DMS79 (cell line): Measurements from ENCODE around the gene ZNF512B.
"Not testable (repeated sequence)": the region's sequence is repeated elsewhere in the genome, so short reads cannot be mapped to it uniquely, and the experiment has no call there.

Source experiments
- DNase-seq: peaks from one replicate; lab custom pipeline; 2025; lab: John Stamatoyannopoulos, UW

ZNF512B gene

DNA sequence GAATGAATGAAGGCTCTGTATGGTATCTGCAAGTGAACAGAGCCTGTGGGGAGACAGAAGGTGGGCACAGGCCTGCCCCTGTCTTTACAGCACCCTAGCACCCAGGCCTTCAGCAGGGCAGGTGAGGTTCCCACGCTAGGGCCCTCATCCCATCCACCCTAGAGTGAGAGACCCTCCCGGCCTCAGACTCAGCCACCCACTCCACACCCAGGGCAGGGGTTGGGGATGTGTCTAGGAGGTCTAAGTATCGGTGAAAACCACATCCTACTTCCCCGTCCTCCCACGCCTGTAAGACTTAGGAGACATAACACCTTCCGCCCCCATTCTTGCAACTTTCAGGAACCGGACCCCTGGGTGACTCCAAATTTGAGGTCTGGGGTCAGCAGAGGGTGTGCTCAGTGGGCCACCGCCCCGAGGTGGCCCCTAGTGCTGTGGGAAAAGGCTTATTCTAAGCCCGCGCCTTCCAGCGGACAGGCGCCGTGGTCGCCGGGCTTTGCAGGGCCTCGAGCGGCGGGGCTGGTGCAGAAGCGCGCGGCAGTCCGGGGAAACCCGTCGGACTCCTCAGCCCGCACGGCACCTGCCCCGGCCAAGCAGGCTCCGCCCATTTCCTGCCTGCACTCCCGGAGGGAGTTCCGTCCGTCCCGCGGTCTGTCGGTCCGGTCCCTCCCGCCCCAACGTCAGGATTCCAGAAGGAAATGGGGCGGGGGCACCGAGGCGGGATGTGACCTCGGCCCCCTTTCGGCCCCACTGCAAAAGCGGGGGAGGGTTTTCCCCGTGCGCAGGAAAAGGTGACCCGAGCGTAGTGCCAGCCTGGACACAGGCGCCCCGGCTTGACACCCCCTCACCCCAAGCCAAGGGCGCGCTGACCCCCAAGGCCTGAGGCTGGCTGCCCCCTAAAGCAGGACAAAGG is 8.8 kb upstream of the ZNF512B start:
- peak; percentile 50 for DNase-seq

DNA sequence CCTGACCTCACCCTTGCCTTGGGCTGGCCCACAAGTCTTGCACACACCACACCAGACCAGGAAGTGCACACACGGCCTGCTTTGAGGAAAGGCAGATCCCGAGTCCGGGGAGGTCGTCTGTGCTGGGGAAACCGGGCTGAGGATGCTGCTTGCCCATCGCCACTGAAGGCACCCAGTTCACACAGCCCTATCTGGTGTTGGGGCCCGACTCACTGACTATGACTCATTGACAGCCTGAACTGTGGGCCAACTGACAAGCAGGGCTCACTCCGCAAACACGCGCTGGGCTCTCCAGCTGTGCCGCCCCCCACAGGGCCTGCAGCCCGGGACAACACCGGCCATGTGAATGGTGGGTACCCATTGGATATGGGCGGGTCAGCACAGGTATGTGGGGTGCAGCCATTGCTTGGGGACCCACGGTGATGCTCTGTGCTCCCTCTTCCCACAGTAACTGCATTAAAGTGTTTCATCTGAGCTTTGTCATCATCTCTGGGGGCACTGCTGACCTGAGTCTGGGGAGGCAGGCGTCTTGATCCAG is 8.1 kb upstream of the ZNF512B start:
- DNase-seq = no peak

DNA sequence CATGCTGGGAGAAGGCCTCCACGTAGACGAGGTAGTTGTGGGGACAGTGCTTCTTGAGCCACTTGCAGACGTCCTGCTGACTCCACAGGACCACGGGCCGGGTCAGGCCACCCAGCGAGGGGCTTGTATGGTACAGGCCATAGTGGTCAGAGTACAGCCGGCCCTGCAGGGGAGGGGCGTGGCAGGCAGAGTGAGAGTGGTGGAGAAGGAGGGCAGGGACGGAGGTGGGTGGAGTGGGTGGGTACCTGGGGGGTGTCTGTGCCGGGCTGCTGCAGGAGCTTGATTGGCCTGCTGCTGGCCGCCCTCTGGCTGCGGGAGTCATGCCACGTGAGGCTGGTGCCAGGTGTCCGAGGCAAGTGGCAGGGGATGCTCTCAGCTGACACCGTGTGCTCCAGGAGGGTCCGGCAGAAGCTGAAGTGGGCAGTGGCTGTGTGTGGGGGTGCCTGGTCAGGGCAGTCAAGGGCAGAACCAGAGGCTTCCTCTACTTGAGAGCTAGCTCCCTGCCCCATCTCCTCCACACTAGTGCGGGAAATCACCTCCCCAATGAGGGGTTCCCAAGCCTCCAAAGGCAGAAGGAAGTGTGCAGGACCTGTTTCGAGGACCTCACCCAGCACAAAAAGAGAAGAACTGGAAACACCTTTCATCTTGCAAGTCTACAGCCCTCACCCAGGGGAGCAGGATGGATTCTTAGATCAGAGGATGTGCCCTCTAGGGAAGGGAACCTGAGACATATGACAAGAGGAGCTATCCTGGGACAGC is 7.4 kb upstream of the ZNF512B start:
- no peak for DNase-seq

DNA sequence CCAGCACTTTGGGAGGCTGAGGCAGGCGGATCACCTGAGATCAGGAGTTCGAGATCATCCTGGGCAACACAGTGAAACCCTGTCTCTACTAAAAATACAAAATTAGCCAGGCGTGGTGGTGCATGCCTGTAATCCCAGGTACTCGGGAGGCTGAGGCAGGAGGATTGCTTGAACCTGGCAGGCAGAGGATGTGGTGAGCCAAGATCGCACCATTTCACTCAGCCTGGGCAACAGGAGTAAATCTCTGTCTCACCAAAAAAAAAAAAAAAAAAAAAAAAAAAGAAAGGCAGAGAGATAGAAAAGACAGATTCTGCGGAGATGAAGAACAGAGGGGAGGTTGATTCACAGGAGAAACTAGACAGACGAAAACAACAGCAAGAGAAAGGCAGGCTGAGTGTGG is 6.8 kb upstream of the ZNF512B start:
- DNase-seq = not testable (repeated sequence)

DNA sequence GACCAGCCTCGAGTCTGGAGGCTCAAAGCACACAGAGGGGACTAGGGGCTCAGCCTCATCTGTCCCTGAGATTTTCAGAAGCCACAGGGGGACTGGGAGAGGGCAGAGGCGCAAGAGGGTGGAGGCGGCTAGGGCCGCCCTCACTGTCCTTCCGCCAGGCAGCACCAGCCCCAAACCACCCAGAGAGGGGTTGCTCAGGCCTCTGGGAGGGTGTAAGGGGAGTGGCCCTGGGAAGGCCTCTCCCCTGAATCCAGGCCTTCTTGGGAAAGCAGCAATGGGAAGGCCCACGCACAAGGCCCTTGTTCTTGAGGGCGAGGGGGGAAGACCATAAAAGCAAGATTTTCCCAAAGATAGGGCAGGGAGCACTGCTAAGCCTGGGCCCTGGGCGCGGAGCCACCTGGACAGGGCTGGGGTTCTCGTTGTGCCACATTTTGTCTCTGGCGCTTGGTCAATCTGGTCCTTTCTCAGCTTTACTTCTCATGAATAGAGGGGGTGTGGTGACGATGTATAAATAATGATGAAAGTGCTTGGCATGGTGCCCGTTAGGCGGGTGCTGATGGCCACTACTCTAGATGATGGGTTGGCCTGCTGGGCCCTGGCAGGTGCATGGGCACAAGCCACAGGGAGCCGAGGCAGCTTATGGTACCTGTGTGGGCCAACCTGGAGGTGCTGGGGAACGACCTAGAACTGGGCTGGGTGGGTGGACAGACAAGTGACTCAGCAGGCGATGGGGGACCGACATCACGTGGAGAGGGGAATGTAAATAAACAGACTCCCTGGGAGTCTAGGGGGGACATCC is 4.9 kb upstream of the ZNF512B start:
- DNase-seq = peak; percentile 81

DNA sequence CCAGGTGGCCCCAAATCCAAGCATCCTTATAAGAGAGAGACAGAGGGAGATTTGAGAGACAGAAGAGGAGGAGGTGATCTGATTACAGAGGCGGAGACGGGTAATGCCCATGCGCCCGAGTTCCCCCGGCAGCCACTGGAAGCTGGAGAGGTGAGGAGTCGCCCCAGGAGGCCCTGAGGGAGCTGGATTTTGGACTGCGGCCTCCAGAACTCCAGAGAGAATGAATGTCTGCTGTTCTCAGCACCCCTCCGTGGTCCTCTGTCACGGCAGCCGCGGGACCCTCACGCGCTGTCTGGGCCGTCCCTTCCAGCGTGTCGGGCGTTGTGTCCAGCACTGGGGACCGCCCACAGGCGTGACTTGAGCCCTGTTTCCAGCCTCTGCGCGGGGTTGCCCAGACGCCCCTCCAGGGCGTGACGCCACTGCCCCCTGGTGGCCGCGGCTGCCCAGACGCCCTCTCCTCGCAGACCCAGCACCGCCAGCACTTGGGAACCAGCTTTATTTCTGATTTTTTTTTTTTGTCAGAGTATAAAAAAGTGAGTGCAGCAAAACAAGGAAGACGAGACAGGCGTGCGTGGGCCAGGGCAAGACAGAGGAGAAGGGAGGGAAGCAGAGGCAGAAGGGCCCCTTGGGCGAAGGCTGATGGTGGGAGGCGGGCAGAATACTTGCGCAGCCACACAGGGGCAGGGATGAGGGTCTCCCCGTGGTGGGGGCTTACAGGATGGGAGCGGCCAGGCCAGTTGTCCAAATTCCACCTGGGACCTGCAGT is 4.1 kb upstream of the ZNF512B start:
- DNase-seq = peak; percentile 39

DNA sequence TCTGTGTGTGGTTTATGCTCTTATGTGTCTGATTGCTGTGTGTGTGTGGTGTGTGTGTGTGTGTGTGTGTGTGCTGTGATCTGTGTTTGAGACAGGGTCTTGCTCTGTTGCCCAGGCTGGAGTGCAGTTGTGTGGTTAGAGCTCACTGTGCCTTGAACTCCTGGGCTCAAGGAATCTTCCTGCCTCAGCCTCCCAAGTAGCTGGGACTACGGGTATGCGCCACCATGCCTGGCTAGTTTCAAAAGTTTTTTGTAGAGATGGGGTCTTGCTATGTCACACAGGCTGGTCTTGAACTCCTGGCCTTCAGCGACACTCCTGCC is 3.4 kb upstream of the ZNF512B start:
- no peak for DNase-seq

DNA sequence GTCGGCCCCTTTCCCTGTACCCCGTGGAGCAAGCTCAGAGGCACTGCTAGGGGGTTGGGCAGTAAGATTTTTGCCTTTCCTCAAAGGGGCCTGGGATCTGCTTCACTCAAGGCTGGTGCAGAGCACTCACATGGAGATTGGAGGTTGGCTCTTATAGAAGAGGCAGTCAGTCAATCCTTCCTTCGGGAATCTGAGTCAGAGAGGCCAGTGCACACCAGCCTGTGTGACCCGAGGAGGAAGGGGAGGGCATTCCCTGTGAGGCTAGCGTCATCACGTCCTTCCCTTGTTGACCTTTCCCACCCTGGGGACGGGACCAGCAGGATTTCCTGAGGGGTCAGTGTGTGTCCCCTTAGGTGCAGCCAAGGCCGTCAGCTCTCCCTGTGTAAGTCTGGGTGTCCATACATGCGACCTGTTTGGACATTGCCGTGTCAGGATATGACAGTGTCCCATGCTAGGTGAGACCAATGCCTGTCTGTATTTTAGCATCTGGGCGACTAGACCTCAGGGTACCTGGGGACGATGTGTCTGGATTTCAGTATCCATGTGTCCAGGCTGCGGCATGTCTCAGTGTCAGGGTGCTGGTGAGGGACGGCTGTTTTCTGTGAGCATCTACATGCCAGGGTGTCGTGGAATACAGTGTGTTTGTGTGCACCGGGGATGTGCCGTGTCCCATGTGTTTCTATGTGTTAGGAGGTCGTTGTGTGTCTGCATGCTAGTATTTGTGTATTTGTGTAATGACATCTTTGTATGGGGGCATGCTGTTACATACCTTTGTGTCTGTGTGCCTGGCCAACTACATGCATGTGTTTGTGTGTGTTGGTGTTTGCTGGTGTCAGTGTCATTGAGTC is 2.8 kb upstream of the ZNF512B start:
- no peak for DNase-seq

DNA sequence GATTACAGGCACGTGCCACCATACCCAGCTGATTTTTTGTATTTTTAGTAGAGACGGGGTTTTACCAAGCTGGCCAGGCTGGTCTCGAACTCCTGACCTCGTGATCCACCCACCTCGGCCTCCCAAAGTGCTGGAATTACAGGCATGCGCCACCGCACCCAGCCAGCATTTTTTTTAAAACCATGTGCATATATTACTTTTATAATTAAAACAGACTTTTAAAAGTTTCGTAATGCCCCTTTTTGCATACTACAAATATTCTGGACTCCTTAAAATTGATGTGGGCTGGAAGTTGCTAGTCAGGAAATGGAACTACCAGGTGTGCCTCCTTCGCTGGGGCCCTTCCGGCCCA is 2.2 kb upstream of the ZNF512B start:
- DNase-seq = not testable (repeated sequence)

DNA sequence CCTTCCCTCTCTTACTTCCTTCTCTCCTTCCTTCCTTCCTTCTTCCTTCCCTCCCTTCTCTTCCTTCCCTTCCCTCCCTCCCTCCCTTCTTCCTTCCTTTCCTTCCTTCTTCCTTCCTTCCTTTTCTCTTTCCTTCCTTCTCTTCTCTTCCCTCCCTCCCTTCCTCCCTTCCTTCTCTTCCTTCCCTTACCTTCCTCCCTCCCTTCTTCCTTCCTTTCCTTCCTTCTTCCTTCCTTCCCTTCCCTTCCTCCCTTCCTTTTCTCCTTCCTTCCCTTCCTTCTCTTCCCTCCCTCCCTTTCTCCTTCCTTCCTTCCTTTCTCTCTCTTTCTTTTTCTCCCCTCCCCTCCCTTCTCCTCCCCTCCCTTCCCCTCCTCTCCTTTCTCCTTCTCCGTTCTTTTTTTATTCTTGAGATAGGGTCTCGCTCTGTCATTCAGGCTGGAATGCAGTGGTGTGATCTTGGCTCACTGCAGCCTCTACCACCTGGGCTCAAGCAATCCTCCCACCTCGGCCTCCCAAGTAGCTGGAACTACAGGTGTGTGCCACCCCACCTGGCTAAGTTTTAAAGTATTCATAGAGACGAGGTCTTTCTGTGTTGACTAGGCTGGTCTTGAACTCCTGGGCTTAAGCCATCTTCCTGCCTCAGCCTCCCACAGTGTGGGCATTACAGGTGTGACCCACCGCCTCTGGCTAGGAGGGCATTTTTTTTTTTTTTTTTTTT is 1.1 kb upstream of the ZNF512B start:
- no peak for DNase-seq

DNA sequence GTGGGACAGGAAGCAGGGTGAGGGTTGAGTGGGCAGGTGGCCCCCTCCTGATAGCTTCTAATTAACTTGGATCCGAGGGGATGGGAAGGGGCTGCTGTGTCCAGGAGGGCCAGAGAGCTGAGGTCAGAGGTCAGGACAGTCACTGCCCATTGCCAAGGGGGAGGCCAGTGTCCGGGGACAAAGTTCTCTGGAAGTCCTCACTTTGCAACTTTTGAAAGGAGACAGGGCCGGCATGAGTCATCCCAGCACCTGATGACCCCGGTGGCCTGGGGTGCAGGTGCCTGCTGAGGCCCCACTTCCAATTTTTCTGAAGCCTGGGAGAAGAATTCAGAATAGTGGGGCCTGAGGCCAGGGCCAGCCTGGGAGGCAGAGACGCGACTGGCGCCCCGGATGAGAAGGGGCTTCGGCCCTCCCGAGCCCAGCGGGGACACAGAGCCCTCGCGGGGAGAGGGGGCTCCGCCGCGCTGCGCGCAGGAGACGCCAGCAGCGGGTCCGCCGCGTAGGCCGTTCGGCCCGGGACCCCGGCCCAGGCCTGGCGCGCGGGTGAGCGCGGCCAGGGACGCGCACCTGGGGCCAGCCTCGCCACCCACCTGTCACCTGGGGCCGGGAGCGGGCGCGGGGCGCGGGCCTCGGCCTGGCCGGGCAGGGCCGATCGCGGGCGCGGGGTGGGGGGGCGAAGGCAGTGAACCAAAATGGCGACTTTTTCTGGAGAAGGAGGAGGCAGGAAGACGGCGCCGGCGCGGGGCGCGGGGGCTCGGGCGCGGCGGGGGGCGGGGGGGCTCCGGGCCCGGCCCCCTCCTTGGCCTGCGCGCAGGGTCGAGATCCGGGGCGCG is 586 bp downstream of the ZNF512B start:
- DNase-seq = no peak

DNA sequence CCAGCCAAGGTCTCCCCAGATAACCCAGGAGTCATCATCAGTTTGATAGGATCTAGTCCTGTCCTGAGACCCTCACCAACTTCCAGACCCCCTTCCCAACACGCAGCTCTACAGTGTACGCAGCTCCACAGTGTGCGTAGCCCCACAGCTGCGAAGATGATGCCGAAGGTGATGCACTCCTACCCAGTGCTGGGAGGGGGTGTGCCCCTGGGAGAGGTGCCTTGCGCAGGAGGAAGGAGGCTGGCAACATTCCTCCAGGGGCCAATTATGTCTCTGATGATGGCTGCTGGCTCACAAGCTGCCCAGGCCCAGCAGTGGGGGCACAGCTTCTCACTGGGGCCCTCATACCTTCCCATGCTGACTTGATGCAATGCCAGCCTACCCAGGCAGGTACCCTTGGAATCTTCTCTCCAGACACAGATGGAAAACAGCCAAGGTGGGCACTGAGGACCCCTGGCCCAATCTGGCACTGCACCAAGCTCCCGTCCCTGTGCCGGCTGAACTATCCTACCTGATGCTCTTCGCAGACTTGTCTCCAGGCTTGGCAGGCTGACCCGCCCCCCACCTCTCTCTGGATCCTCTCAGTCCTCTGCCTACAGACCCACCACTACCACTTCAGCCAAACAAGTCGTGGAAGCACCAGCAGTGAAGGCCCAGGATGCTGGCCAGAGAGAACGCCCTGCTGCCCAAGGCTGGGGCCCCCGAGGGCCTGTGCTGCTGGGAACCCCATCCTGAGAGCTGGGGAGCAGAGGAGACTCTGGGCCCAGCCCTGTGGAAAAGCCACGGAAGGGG is 1.4 kb downstream of the ZNF512B start:
- DNase-seq = no peak

DNA sequence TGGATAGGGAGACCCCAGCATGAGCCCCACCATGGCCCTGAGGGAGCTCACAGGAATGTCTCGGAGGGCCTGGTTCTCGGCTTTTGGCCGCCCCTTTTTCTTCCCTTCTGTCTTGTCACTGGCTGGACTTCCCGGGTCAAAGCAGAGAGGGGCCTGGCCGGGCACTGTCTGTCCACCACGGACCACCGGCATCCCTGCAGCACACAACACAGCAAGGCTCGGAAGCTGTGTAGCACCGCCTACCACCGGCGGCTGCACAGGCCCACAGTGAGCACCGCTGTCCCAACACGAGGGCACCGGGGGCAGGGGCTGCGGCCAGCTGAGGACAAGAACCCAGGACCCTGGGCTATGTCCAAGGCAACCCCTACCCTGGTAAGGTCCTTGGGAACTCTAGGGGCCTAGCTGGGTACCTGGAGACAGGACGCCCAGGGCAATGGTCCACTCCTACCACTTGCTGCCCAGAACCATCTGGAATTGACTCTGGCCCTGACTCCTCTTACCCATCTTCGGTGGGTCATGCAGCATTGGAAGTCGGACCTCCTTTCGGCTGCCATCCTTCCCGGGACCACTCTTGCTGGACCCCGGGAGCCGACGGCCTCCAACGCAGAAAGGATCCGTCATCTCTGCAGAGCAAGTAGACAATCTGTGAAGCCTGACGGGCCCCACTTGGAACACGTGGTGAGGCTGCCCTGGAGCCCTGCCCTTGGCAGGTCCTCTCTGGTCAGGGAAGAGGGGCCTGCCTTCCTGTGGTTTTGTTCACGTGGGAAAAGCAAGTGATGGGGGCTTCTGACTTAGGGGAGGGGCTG is 2.2 kb downstream of the ZNF512B start:
- DNase-seq = no peak

DNA sequence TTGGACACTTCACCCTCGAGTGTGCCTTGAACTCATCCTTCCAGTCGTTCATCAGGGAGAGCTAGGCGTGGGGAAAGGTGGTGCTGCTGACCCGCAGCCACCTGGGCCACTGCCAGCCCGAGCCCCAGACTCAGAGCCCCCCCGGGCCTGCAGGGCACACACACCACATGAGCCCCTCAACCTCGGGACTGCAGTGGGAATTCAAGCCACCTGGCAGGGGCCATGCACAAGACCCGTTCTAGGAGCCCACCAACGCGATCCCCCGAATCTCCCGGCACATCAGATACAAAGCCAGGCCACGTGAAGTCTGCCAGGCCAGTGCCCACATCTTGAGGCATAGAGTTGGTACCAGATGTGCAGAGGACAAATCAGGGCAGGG is 2.8 kb downstream of the ZNF512B start:
- DNase-seq = no peak

DNA sequence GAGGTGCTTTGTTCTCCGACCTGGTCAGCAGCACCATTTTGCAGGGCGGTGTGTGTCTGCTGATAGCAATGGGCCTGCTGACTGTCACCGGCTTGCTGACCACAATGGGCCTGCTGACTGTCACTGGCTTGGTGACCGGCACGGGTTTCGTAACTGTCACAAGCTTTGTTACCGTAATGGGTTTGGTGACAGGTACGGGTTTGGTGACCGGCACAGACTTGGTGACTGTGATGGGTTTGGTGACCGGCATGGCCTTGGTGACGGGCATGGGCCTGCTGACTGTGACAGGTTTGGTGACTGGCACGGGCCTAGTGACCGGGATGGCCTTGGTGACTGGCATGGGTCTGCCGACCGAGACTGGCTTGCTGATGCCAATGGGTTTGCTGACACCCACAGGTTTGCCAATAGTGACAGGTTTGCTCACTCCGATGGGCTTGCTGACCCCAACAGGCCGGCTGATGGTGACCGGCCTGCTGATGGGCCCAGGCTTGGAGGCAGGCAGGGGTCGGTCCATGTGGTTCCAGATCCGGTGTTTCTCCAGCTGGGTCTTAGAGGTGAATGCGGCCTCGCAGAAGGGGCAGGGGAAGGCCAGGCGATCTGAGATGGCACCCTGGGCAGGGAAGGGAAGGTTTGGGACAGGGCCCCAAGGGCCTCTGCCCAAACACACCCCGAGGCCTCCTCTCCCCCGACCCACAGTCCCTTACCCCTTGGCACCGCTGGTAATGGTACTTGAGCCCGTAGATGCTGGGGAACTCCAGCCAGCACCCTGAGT is 3.4 kb downstream of the ZNF512B start:
- DNase-seq = no peak

DNA sequence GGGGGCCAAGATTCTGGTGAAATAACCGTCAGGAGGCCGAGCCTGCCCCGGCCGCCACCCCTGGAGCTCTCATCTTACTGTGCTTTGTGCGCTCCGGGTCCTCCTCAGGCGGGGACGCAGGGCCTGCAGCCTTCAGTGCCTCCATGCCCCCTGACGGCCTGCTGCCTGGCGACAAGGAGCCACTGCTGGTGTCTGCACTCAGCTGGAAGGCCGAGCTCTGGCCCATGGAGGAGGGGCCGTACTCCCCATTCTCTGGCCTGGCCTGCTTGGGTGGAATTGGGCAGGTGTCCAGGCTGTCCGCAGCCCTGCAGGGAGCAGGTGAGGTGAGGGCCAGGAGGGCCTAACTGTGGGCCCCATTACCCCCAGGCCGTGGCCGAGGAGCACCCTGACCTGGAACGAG is 5.3 kb downstream of the ZNF512B start:
- no peak for DNase-seq
